ENCODE measurements around the gene MS4A6E.

The MS4A6E gene

DNA sequence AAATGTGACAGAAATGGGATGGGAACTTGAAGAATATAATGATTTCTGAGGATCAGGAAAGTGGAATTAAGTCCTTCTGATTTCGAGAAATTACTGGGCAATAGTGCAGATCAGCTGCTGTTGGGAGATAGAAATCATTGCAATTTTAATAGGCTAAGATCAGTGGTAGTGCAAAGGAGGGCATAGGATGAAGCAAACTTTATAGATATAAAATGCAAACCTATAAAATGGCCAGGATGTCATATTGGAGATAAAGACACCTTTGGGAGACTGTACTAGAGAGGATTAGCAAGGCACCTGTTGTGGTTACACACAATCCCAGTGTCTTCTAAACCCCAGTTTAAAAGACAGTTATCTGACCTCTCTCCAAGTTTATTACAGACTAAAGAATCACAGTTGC, 44.8 kb downstream of the MS4A6E start:
- DNase-seq: no peak

DNA sequence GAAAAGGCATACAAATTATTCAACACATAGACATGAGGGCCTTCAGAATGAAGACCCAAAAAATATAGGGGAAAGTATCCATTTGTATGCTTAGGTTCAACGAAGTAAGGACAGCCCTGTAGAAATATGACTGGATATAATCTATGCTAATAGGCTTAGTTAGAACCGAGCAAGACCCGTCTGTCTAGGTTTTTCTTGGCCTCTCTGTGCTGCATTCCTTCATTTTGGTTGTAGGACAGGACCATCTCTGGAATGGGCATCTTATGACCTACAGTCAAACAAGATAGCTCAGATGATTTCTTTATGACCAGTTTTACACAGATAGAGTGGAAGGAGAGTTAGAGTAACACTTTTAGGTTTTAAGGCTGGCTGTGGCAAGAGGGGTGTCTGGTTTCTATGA, 45.7 kb downstream of the MS4A6E start:
- DNase-seq: no peak

DNA sequence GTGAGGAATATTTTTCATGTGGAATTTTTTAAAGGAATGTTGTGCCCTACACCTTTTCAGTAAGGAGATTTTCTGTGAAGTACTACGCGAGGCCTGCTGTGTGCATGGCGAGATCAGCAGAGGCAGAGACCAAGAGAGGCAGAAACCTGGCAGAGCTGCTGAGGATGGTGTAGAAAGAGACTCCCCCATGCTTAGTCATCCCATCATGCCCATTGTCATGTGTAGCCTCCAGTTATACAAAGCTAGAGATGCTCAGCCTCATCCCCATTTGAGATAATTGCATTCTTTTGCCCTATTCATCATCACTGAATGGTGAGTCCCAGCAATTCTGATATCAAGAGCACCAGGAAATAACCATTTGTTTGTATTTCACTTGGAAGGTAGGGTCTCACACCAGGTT, 48.3 kb downstream of the MS4A6E start:
- DNase-seq: no peak

DNA sequence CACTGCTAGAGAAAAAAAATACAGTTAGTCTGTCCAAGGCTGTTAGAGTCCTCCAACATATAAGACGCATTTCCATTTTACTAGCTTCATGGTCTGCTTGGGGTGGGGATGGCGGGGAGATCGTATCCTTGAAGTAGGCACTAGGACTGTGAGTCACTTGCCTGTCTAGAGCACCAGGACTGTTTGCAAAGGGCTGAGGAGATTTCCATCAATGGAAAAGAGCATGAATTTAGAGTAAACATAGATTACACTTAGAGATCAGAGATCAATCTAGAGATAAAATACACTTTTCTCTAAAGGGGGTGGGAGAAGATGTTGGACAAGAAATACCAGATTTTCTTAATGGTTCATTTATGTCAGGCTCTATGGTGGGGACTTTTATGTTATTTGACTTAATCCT, 49.5 kb downstream of the MS4A6E start:
- DNase-seq: no peak

DNA sequence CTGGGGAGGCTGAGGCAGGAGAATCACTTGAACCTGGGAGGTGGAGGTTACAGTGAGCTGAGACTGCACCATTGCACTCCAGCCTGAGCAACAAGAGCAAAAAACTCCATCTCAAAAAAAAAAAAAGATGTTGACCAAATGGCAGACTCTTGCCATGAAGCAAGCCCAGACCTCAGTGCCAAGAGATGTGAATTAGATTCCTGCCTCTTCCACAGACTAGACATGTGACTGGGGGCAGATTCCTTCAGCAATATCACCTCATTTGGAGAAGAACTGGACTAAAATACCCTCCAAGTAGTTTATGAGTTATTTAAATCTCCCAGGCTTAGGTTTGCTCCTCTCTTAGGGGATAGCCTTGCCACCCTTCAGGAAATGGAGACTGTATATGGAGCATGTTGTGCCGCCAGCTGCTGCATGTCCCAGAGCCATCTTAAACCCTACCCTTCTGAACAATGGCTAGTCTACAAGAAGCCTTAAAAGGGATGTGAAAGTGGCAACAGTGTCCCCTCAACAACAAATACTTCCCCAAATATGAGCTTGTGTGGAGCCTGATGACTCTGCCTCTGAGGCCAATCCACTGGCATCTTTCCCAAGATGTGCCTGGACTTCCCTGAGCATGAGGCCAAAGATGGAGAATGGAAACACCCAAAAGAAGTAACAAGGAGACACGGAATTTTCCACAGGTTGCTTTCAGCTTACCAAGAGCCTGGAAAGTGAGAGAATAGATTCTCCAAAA, 50.5 kb downstream of the MS4A6E start:
- DNase-seq: peak in 27 of 58 donors; percentile 1 to 58 (median 5)

DNA sequence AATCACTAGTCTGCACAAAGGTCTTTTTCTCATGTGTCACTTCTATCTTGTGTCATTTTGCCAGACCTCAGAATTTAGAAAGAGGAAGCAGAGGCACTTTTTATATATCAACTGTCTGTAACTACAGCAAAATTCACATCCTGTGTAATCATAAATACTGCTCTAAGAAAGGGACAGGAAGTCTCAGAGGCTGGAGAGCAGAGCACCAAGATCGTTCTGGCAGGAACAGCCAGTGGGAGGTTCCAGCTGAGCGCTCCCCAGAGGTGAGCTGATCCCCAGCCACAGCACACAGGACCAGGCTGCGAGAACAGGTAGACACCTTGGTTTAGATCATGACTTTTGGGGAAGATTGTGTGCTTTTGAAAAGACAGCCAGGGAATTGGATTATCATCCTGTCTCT, 51.3 kb downstream of the MS4A6E start, which contains the start of gene MS4A7:
MS4A7 (plus strand) TSS at position 179 of the 400 bp plus-strand sequence. CDS start 4,610 bp downstream, outside the sequence.
- peak in 8 of 58 donors; percentile 1 to 19 (median 5) for DNase-seq

DNA sequence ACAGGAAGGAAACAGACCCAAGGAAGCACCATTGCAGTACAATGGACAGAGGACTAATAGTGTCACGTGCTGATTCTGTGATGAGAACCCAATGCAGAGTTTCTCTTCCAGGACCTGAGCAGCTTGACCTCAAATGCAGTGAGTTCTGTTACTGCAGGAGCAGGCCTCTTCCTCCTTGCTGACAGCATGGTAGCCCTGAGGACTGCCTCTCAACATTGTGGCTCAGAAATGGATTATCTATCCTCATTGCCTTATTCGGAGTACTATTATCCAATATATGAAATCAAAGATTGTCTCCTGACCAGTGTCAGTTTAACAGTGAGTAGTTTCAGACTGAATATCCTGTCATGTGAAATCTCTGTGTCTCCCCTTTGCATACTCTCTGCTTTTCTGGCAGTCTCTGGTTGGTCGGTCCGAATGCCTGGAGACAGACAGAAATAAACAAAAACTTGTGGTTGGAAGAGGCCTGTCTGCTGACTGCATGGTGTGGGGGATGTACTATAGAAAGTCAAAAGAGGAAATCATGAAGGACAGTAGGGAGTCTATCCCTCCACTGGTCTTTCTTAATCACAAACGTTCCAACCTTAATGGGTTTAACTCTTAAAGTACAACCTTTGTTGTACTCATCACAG, 62.3 kb downstream of the MS4A6E start:
- DNase-seq: no peak

DNA sequence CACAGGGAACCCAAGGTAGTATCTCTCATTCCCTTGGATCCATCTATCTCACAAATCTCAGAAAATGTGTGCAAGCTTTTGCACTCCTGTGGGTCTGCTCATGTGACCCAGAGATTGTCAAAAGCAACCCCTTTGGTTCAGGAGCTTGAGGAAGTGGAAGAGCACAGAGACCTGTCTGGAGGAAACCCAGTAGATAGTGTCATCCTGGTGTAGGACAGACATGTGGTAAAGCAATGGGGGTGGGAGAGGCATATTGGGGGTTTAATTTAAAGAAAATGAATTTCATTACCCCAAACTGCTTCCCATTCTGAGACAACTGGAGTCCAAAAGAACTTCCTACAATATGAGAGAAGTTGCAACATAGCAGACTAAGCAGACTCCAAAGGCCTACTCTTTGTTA, 63.4 kb downstream of the MS4A6E start:
- no peak for DNase-seq
